MG63 (cell line): ENCODE measurements around the gene MX2. TPM values are rescaled to one million over a fixed set of nuclear protein-coding genes. Genes with fewer than 3 reads are reported as not detected.
A peak's percentile ranks its signal among the peaks of the same experiment; 100 is the strongest.

Experiments used
- DNase-seq: peaks from one replicate; pipeline ENCODE4 v3.0.0-alpha.2; 2020
- H3K27me3 ChIP-seq: fragments of 250-450 bp; sonication (Bioruptor Pico); 2 replicates; pipeline ENCODE4 v1.5.1; 2020; ENCODE audit warnings: mild to moderate bottlenecking, moderate library complexity
- H3K36me3 ChIP-seq: fragments of 250-450 bp; sonication (Bioruptor Pico); 2 replicates; pipeline ENCODE4 v1.5.1; 2020; ENCODE audit warnings: mild to moderate bottlenecking, moderate library complexity
- H3K4me3 ChIP-seq: fragments of 250-450 bp; sonication (Bioruptor Pico); 2 replicates; pipeline ENCODE4 v1.5.1; 2020; ENCODE audit warnings: mild to moderate bottlenecking, moderate library complexity
- H3K9me3 ChIP-seq: fragments of 250-450 bp; sonication (Bioruptor Pico); 2 replicates; pipeline ENCODE4 v1.5.1; 2020; ENCODE audit warnings: mild to moderate bottlenecking, moderate library complexity
- total RNA-seq: library from RNA; depleted of rRNA; stranded (reverse); fragments of >200 nt; shearing (Covaris generic); gene quantifications from 2 replicates; pipeline ENCODE4 v1.2.3, GENCODE V29; 2014; ENCODE audit warnings: low replicate concordance

Gene MX2
- total RNA-seq, 1 experiment from 2014 or later, result 2.8 TPM

DNA sequence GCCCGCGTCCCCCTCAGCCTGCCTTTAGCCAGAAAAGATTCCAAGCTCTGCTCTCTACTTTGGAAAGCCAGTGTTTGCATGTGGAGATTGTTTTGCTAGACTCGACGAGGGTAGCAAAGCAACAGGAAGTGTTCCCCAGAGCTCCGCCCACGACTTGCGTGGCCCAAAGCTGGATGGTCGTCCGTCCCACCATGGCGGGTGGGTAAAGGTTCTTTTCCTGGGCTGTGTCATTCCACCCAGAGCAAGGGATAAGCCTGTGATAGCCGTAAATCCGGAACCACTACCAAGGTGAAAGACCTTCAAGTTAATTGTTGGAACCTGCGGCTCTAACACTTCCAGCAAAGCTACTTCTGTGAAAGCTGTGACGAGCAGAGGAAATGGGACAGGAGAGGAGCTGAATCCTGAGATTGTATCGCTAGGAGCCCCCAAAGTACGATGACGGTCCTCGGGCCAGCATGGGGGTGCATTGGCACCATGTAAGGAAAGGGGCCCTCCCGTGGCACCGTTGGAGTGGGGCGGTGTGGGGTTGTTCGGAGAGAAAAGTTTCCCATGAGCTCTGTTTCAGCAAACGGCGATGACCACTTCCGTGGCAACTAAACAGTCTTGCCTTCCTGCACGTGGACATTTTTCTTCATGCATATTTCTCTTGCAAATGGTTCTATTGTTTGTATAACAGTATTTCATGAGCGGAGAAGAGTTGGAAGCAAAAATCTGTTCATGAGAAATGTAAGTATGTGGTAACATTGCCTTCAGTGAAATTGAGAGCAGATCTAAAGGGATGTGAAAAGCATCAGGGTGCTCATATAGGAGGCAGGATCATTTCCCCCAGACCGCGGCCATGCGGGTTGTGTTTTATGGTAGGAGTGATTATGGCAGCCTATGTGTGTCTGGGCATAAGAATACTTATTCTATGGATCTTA lies 8.4 kb downstream of the MX2 start:
- Histone ChIP-seq H3K4me3 (no peak overlapping the region), H3K36me3 (no peaks in the 10 kb centered on the region), H3K27me3 (no peaks in the 10 kb centered on the region), H3K9me3 (no peaks in the 10 kb centered on the region)
- DNase-seq, result no peak

GRCh38 chr21:41370840-41371684 lies 9.2 kb downstream of the MX2 start:
- Histone ChIP-seq H3K27me3 (no peaks in the 10 kb centered on the region), H3K36me3 (no peaks in the 10 kb centered on the region), H3K4me3 (no peak overlapping the region), H3K9me3 (no peaks in the 10 kb centered on the region)
- peak; percentile 87 for DNase-seq

DNA sequence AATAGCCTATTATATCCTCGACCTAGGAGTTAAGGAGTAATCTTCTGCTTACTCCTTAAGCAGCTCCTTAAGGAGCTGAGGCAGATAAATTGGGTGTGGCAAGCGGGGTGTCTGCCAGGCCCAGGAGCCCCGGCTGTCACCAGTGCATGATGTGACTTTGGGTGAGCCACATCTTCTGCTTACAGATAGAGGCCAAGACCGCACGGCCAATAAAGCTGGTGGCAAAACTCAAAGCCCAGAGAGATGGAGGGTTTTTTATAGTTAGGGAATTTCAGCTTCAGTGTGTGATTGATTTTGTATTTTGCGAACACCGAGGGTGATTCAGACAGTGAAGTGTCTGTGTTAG lies 9.8 kb downstream of the MX2 start:
- no peaks in the 10 kb centered on the region for H3K9me3 ChIP-seq
- no peaks in the 10 kb centered on the region for H3K27me3 ChIP-seq
- H3K36me3 ChIP-seq, result no peaks in the 10 kb centered on the region
- no peak overlapping the region for H3K4me3 ChIP-seq
- no peak for DNase-seq

DNA sequence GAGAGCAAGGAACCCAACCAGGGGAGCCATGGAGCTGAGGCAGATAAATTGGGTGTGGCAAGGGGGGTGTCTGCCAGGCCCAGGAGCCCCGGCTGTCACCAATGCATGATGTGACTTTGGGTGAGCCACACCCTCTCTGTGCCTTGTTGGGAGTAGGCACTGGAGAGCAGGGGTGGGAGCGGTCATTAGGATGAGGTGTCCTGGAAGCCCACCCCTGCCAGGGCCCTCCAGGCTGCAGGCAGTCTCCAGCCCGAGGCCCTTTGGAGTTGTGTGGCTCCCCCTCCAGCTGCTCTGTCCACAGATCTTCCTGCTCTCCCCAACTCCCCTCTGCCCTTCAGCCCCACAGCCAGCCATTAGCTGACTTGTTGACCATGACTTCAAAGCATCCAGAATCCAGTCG lies 11.4 kb downstream of the MX2 start:
- DNase-seq, result no peak
- no peaks in the 10 kb centered on the region for H3K27me3 ChIP-seq

DNA sequence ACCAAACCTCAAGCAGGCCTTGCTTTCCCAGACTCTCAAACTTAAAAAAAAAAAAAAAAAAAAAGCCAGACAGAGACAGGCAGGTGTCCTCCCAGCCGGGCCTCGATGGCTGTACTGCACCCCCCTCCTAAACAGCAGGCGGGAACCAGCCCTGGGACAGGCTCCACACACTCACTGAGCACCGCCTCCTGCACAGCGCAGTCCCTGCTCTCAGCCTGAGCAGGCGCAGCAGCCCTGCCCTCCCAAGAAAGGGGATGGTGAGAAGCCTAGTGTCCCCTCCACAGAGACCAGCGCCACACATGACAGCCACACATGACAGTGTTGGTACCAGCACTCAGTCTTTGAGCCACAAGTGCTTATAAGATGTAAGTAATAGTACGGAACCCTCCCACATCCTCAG lies 11.9 kb downstream of the MX2 start:
- no peak overlapping the region for H3K4me3 ChIP-seq
- H3K9me3 ChIP-seq, result no peaks in the 10 kb centered on the region
- H3K27me3 ChIP-seq, result no peaks in the 10 kb centered on the region
- no peak for DNase-seq
- H3K36me3 ChIP-seq, result no peaks in the 10 kb centered on the region

More for the DNA sequence above, 11.4 kb downstream of the MX2 start:
- Histone ChIP-seq H3K4me3 (no peak overlapping the region), H3K9me3 (no peaks in the 10 kb centered on the region), H3K36me3 (no peaks in the 10 kb centered on the region)

- no peaks in the 10 kb centered on the region for H3K9me3 ChIP-seq
- H3K27me3 ChIP-seq, result no peaks in the 10 kb centered on the region
- H3K36me3 ChIP-seq, result no peaks in the 10 kb centered on the region
- no peak for DNase-seq
- no peak overlapping the region for H3K4me3 ChIP-seq
Measured at GRCh38 chr21:41374177-41374712, 12.4 kb downstream of the MX2 start.

DNA sequence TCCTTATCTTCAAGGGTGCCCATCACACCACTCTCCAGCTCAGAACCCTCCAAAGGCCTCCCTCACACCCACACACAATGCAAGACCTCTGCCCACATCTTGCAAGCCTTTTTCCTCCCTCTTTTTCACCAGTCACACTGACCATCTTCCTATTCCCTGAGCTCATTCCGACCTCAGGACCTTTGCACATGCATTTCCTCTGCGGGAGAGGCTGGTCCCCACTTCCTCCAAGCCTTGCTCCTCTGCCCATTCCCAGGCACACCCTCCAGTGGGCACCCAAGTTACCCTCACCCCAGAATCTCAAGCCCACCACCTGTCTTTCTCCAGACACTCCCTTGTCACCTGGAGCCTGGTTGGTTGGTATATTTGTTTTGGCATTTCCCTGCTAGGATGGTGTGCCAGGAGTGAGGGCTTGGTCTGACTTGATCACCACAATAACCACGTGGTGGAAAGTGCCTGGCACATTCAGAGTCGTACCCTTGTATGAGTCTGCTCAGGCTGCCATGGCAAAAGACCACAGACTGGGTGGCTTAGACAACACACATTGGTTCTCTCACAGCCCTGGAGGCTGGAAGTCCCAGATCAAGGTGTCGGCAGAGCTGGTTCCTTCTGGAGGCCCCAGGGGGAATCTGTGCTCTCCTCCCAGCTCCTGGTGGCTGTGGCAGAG lies 13.2 kb downstream of the MX2 start:
- H3K36me3 ChIP-seq, result no peaks in the 10 kb centered on the region
- peak; percentile 49 for DNase-seq
- H3K27me3 ChIP-seq, result no peaks in the 10 kb centered on the region
- no peak overlapping the region for H3K4me3 ChIP-seq
- no peaks in the 10 kb centered on the region for H3K9me3 ChIP-seq

DNA sequence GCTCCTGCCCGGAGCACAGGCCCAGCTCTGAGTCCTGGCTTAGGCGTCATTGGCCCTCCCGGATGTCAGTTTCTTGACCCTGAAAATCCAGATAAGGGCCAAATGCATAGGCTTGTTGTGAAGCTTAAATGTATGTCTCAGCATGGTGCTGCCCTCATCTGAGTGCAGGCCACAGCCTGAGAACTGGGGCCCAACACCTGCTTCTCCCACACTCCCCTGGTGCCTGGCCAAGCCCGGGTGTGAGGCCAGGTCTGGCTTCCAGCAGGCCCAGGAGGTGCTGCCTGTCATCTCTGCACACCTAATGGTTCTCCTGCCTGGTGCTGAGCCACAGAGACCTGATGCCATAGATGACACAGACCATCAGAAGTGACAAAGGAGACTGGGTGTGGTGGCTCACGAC lies 14.0 kb downstream of the MX2 start:
- no peak for DNase-seq
- H3K27me3 ChIP-seq, result no peaks in the 10 kb centered on the region
- H3K4me3 ChIP-seq, result no peak overlapping the region
- H3K36me3 ChIP-seq, result no peaks in the 10 kb centered on the region
- no peaks in the 10 kb centered on the region for H3K9me3 ChIP-seq

DNA sequence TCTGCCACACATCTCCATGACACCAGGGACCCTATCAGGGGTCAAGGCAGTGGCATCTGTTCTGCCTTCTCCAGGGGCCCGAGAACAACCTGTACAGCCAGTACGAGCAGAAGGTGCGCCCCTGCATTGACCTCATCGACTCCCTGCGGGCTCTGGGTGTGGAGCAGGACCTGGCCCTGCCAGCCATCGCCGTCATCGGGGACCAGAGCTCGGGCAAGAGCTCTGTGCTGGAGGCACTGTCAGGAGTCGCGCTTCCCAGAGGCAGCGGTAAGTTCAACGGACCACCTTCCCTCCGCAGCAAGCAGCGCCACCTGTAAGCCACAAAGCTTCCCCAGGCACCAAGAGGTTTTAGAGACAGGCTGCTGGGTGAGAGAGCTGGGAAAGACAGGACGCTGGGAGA lies 15.9 kb downstream of the MX2 start:
- H3K4me3 ChIP-seq, result no peak overlapping the region
- DNase-seq, result no peak
- H3K27me3 ChIP-seq, result no peaks in the 10 kb centered on the region
- no peaks in the 10 kb centered on the region for H3K36me3 ChIP-seq
- no peaks in the 10 kb centered on the region for H3K9me3 ChIP-seq

DNA sequence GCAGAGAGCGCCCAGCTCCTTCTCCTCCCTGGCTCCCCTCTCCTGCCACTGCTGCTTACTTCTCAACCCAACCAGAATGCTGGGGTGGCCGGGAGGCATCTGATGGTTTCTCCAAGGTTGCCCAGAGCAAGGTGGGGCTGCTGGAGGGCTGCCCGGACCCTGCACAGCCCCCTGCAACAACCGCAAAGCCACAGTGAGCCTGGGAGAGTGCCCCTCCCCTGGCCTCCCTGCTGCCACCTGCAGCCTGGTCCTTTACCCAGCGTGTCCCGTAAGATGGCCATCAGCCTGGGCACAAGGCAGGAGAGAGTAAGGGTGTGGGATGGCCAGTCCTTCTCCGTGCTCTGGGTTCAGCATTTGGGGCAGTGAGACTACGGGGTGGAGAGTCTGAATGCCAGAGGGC lies 17.0 kb downstream of the MX2 start:
- no peaks in the 10 kb centered on the region for H3K27me3 ChIP-seq
- no peak for DNase-seq

DNA sequence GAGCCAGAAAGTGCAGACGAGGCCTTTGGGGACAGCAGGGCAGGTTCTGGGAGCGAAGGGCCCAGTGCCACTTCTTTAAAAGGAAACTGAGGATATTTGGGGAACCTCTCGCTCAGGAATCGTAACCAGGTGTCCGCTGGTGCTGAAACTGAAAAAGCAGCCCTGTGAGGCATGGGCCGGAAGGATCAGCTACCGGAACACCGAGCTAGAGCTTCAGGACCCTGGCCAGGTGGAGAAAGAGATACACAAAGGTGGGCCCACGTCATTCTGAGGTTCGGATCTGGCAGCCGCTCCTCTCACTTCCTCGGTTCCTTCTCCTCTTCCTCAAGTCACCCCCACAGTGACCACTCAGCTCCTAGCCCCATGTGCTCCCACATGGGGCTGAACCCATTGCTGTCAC lies 18.1 kb downstream of the MX2 start:
- Histone ChIP-seq H3K4me3 (no peak overlapping the region), H3K36me3 (no peaks in the 10 kb centered on the region), H3K27me3 (no peaks in the 10 kb centered on the region), H3K9me3 (no peaks in the 10 kb centered on the region)
- DNase-seq, result no peak

More for the DNA sequence above, 17.0 kb downstream of the MX2 start:
- H3K9me3 ChIP-seq, result no peaks in the 10 kb centered on the region
- no peaks in the 10 kb centered on the region for H3K36me3 ChIP-seq
- no peak overlapping the region for H3K4me3 ChIP-seq

DNA sequence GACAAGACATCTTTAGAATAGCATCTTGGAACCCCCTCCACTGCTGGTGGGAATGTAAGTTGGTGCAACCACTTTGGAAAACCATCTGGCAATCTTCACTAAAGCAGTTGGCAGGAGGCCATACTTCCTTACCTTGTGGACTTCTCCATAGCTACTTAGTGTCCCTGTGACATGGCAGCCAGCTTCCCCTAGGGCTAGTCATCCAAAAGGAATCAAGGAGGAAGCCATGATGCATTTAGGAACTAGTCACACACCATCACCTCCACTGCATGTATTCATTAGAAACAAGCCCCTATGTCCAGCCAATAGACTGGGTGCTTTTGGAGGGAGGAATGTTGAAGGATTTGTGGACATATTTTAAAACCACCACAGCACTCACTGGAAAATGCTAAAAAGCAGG lies 19.9 kb downstream of the MX2 start:
- Histone ChIP-seq H3K36me3 (no peaks in the 10 kb centered on the region), H3K4me3 (no peak overlapping the region), H3K9me3 (no peaks in the 10 kb centered on the region), H3K27me3 (no peaks in the 10 kb centered on the region)
- no peak for DNase-seq

DNA sequence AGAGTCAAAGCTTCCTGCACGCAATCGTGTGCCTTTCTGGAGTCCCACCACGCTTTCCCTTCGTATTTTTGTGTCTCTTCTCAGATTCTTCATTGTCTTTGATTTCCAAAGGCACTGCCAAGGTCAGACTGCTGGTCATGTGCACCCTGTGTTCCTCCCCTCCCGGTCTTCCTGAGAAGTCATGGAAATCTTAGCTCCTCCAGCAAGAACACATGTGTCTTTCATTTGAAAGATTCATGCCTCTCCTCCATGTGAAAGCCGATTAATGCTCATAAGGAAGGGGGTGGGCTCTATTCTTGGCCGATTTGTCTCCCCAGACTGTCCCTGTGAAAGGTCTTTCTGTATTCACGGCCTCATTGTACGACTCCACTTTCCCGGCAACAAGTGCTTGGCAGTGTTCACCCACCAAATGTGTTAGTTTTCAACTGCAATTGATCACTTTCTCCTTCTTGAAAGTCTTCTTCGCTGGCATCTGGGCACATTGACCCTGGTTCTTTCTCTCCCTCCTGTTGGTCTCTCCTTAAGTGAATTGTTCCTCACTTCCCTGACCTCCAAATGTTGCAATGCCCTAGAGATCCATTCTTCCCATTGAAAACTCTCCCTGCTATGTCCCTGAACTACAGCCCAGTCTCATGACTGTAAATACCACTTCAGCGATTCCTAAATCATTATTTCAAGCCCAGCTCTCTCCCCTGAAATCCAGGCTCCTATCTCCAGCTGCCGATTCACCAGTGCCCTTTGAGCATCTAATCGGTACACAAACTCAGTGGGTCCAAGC lies 25.4 kb downstream of the MX2 start:
- Histone ChIP-seq H3K36me3 (no peaks in the 10 kb centered on the region), H3K9me3 (no peaks in the 10 kb centered on the region), H3K27me3 (no peaks in the 10 kb centered on the region), H3K4me3 (no peak overlapping the region)
- no peak for DNase-seq

- H3K36me3 ChIP-seq, result no peaks in the 10 kb centered on the region
- H3K27me3 ChIP-seq, result no peaks in the 10 kb centered on the region
- no peak overlapping the region for H3K4me3 ChIP-seq
- no peak for DNase-seq
- H3K9me3 ChIP-seq, result no peaks in the 10 kb centered on the region
Measured at GRCh38 chr21:41387824-41388223, 26.0 kb downstream of the MX2 start.

DNA sequence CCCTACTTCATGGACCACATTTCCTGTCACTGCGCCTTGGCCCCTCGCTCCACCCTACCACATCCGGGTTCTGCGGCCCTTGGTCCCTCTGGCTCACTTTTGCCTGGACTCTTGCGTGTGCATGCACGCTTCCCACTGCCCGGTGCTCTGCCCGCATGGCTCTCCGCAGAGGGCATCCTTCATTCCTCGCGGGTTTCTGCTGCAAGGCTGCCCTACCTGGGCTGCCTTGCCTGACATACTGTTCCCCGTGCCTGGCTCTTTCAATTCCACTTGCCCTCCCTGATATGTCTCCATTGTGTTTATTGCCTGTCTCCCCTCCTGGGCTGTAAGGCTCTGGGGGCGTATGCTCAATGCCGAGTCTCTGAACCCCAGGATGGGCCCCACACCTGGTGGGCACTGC lies 26.4 kb downstream of the MX2 start:
- H3K36me3 ChIP-seq, result no peaks in the 10 kb centered on the region
- H3K9me3 ChIP-seq, result no peaks in the 10 kb centered on the region
- no peak for DNase-seq

GRCh38 chr21:41390043-41390639 lies 28.3 kb downstream of the MX2 start:
- no peaks in the 10 kb centered on the region for H3K9me3 ChIP-seq
- H3K36me3 ChIP-seq, result no peaks in the 10 kb centered on the region
- DNase-seq, result no peak
- H3K4me3 ChIP-seq, result no peak overlapping the region
- H3K27me3 ChIP-seq, result no peaks in the 10 kb centered on the region

More for the DNA sequence above, 26.4 kb downstream of the MX2 start:
- Histone ChIP-seq H3K27me3 (no peaks in the 10 kb centered on the region), H3K4me3 (no peak overlapping the region)
